ENCODE data around the gene NYNRIN. TPM values are rescaled to one million over a fixed set of nuclear protein-coding genes. Genes with fewer than 3 reads are reported as not detected.

The NYNRIN gene
- total RNA-seq, 1 experiment from 2014 or later = 0.27 TPM

DNA sequence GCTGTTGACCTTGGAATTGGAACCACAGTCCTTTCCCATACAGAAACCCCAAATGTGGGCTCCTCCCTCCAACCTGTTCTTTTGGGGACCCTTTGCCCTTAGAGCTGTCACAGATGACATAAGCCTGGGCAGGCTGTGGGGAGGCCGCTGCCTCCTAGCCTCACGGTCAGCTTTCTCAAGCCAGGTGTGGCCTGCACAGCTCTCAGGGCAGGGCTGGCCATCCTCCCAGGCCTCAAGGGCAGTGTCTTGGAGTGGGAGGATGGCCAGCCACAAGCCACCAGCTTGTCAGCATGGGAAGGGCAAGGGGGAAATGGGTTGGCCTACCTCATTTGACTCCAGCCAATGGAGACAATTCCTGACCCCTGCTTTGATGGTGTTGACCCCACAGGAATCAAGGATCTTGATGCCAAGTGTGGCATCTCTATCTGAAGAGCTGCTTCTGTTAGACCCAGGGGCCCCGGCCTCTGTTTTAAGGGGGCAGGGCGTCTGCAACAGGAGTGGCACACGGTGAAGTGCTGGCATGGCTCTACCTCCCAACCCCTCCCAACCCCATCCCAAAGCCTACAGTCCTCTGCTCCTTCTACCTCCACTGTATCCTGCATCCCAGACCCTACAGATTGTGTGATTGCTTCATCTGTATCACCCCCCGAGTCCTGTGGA lies 19.2 kb downstream of the NYNRIN start:
- H3K9me2 ChIP-seq (ENCODE audit: insufficient read depth) = no peaks in the 10 kb centered on the region
- ATAC-seq (no peak), DNase-seq (ENCODE audit: low read depth, low spot score) (no peak)
- no peak overlapping the region for H3K9ac ChIP-seq (ENCODE audit: low read length)
- no peak overlapping the region for H3K4me2 ChIP-seq (ENCODE audit: low read length)
- TF ChIP-seq CEBPB (IDR thresholded peaks at IDR 0.05; ENCODE audit: low read depth) (no peak), EZH2phosphoT487 (IDR thresholded peaks at IDR 0.05; ENCODE audit: borderline replicate concordance) (no peak), TCF7L2 (IDR thresholded peaks at IDR 0.05; ENCODE audit: borderline replicate concordance, extremely low read depth, insufficient read depth, insufficient read length) (no peak), SP1 (IDR thresholded peaks at IDR 0.05; ENCODE audit: low read depth) (no peak), ZFX (IDR thresholded peaks at IDR 0.05) (no peak), ZNF274 (IDR thresholded peaks at IDR 0.05; ENCODE audit: low read depth, low read length) (no peak), JUND (IDR thresholded peaks at IDR 0.05) (no peak), YY1 (IDR thresholded peaks at IDR 0.05; ENCODE audit: extremely low read depth, insufficient replicate concordance, low read depth, low read length) (no peak), RAD21 (IDR thresholded peaks at IDR 0.05; ENCODE audit: low read depth) (no peak), SRF (IDR thresholded peaks at IDR 0.05; ENCODE audit: low read depth) (no peak), POLR2AphosphoS5 (IDR thresholded peaks at IDR 0.05; ENCODE audit: low read depth, low read length) (no peak), SIN3A (IDR thresholded peaks at IDR 0.05; ENCODE audit: low read depth) (no peak), EZH2 (IDR thresholded peaks at IDR 0.05) (no peak), FOSL1 (IDR thresholded peaks at IDR 0.05; ENCODE audit: low read depth) (no peak)
- TF ChIP-seq, protein P1, sequence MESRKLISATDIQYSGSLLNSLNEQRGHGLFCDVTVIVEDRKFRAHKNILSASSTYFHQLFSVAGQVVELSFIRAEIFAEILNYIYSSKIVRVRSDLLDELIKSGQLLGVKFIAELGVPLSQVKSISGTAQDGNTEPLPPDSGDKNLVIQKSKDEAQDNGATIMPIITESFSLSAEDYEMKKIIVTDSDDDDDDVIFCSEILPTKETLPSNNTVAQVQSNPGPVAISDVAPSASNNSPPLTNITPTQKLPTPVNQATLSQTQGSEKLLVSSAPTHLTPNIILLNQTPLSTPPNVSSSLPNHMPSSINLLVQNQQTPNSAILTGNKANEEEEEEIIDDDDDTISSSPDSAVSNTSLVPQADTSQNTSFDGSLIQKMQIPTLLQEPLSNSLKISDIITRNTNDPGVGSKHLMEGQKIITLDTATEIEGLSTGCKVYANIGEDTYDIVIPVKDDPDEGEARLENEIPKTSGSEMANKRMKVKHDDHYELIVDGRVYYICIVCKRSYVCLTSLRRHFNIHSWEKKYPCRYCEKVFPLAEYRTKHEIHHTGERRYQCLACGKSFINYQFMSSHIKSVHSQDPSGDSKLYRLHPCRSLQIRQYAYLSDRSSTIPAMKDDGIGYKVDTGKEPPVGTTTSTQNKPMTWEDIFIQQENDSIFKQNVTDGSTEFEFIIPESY (IDR thresholded peaks at IDR 0.05; ENCODE audit: extremely low read depth, insufficient replicate concordance, low read length) = no peak
- TF ChIP-seq, protein P2, sequence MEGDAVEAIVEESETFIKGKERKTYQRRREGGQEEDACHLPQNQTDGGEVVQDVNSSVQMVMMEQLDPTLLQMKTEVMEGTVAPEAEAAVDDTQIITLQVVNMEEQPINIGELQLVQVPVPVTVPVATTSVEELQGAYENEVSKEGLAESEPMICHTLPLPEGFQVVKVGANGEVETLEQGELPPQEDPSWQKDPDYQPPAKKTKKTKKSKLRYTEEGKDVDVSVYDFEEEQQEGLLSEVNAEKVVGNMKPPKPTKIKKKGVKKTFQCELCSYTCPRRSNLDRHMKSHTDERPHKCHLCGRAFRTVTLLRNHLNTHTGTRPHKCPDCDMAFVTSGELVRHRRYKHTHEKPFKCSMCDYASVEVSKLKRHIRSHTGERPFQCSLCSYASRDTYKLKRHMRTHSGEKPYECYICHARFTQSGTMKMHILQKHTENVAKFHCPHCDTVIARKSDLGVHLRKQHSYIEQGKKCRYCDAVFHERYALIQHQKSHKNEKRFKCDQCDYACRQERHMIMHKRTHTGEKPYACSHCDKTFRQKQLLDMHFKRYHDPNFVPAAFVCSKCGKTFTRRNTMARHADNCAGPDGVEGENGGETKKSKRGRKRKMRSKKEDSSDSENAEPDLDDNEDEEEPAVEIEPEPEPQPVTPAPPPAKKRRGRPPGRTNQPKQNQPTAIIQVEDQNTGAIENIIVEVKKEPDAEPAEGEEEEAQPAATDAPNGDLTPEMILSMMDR (IDR thresholded peaks at IDR 0.05 in 2 of 3, conservative IDR thresholded peaks at IDR 0.05 in 1 of 3; ENCODE audit: borderline replicate concordance in 1 of 3, insufficient read depth in 1 of 3, low read depth in 2 of 3, low read length in 2 of 3) = no peak
- TF ChIP-seq, protein P3, sequence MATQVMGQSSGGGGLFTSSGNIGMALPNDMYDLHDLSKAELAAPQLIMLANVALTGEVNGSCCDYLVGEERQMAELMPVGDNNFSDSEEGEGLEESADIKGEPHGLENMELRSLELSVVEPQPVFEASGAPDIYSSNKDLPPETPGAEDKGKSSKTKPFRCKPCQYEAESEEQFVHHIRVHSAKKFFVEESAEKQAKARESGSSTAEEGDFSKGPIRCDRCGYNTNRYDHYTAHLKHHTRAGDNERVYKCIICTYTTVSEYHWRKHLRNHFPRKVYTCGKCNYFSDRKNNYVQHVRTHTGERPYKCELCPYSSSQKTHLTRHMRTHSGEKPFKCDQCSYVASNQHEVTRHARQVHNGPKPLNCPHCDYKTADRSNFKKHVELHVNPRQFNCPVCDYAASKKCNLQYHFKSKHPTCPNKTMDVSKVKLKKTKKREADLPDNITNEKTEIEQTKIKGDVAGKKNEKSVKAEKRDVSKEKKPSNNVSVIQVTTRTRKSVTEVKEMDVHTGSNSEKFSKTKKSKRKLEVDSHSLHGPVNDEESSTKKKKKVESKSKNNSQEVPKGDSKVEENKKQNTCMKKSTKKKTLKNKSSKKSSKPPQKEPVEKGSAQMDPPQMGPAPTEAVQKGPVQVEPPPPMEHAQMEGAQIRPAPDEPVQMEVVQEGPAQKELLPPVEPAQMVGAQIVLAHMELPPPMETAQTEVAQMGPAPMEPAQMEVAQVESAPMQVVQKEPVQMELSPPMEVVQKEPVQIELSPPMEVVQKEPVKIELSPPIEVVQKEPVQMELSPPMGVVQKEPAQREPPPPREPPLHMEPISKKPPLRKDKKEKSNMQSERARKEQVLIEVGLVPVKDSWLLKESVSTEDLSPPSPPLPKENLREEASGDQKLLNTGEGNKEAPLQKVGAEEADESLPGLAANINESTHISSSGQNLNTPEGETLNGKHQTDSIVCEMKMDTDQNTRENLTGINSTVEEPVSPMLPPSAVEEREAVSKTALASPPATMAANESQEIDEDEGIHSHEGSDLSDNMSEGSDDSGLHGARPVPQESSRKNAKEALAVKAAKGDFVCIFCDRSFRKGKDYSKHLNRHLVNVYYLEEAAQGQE (IDR thresholded peaks at IDR 0.05; ENCODE audit: low read depth) = no peak
- TF ChIP-seq, protein P4, sequence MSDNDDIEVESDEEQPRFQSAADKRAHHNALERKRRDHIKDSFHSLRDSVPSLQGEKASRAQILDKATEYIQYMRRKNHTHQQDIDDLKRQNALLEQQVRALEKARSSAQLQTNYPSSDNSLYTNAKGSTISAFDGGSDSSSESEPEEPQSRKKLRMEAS (IDR thresholded peaks at IDR 0.05) = no peak
- ChIA-PET RAD21 (ENCODE audit: low non-redundant PET in 1 of 2, low total read pairs in 2 of 2, uncharacterized antibody in 2 of 2, unreplicated experiment in 2 of 2) (no interaction called here), CTCF (interaction anchor here (2.0 kb wide), 1 partner anchor 14 kb away, joined by 5 read pairs; no protein-coding TSS in a partner anchor), POLR2A (no interaction called here)
- H3K4me3 ChIP-seq (replicated peaks in 1 of 2; ENCODE audit: low read depth in 1 of 2, low read length in 2 of 2) = no peak overlapping the region
- H3K36me3 ChIP-seq (ENCODE audit: control insufficient read depth in 1 of 2, insufficient read depth in 2 of 2, low read length in 2 of 2) = no peaks in the 10 kb centered on the region
- no peak overlapping the region for H3K27ac ChIP-seq (ENCODE audit: low read depth, low read length)
- intact Hi-C loops (cut with micrococcal nuclease) = no loop called here
- no peaks in the 10 kb centered on the region for H3K9me3 ChIP-seq (ENCODE audit: control insufficient read depth in 1 of 2, insufficient read depth in 1 of 2, low read depth in 1 of 2, low read length in 2 of 2)
- no peaks in the 10 kb centered on the region for H3K79me2 ChIP-seq (ENCODE audit: insufficient read depth, low read length)
- no peaks in the 10 kb centered on the region for H3K27me3 ChIP-seq (ENCODE audit: insufficient read depth, low read length)
- no TSS peak for BruUV-seq (replicated peaks)
- H4K20me1 ChIP-seq (ENCODE audit: insufficient read depth) = no peaks in the 10 kb centered on the region
- no peaks in the 10 kb centered on the region for H3K4me1 ChIP-seq (ENCODE audit: control insufficient read depth in 1 of 2, insufficient read depth in 2 of 2, low read length in 2 of 2)
- no peak overlapping the region for H2AFZ ChIP-seq (ENCODE audit: low read depth, low read length, poor library complexity, severe bottlenecking)

Data from HCT116 (cell line).